ENCODE results near the gene NPLOC4.

DNA sequence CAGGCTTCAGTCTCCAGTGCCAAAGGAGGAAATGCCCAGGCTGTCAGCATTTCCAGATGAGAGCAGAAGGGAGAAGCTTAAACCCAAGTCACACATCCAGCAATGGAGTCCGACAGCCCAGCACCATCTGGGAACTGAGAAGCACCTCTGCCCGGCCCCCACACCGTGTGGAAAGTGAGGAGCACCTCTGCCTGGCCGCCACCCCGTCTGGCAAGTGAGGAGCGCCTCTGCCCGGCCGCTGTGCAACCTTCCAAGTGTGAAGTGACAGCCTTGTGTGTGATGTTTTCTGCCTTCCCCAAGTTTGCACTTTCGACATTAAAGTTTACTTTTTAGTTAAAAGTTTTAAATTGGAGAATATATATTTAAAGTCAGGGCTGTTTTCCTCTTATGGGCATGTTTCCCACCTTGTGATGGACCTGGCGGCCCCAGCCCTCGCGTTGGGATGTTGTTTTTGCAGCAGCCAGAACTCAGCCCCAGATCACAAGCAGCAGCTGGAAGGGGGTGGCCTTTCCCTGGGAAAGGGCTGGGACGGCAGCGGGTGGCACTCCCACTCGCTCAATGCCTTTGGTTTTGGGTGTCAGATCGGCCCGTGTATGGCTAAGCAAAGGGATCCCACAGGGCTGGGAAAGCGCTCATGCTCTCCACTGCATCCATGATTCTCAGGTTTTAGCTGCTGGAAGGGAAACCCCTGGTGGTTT lies 36.8 kb upstream of the NPLOC4 start:
- TF ChIP-seq EZH2 (IDR thresholded peaks at IDR 0.05; ENCODE audit: insufficient read depth, poor library complexity, severe bottlenecking) (no peak), EZH2phosphoT487 (IDR thresholded peaks at IDR 0.05; ENCODE audit: insufficient read depth, low read depth) (no peak)

Measured in GM23248 (cell line).